Ovary (tissue), 9 donors: Measurements from ENCODE around the gene YY1. TPM values are rescaled to one million over a fixed set of nuclear protein-coding genes. Genes with fewer than 3 reads are reported as not detected.
"Not testable (repeated sequence)": the region's sequence is repeated elsewhere in the genome, so short reads cannot be mapped to it uniquely, and the experiment has no call there.

Experiments
- DNase-seq, 5 donors: peaks; one replicate each; pipeline ENCODE4 v3.0.0-alpha.2; 2019 to 2020
- H3K27ac ChIP-seq, 2 donors: fragments of 200-600 bp; one replicate each; pipeline versions ENCODE4 v1.5.1 to v1.8.0; 2019 to 2022
- H3K27me3 ChIP-seq: fragments of 200-600 bp; one replicate; pipeline ENCODE4 v1.8.0; 2022
- H3K36me3 ChIP-seq: fragments of 200-600 bp; sonication (generic); one replicate; pipeline ENCODE4 v1.5.1; 2019
- H3K4me1 ChIP-seq: one replicate; pipeline ENCODE4 v1.8.1; 2013; ENCODE audit warnings: mild to moderate bottlenecking, moderate library complexity; ENCODE audit not compliant: insufficient read depth
- H3K4me3 ChIP-seq: fragments of 200-600 bp; sonication (generic); one replicate; pipeline ENCODE4 v1.5.1; 2017
- H3K9me3 ChIP-seq, 2 donors: fragments of 200-600 bp in 1 of 2; sonication (generic) in 1 of 2; one replicate each; pipeline versions ENCODE4 v1.5.1 to v1.8.1; 2013 to 2019; ENCODE audit warnings: mild to moderate bottlenecking in 1 of 2, moderate library complexity in 1 of 2
- EP300 ChIP-seq: sonication (generic); formaldehyde crosslinking; IDR thresholded peaks from one replicate; pipeline ENCODE4 v1.6.1; 2017; ENCODE audit warnings: antibody characterized with exemption
- POLR2A ChIP-seq: fragments of 450-650 bp; IDR thresholded peaks from one replicate; pipeline ENCODE4 v1.6.1; 2017; ENCODE audit warnings: antibody characterized with exemption, mild to moderate bottlenecking, moderate library complexity
- WGBS, 3 donors: extraction: QIAGEN DNeasy Blood & Tissue Kit in 1 of 3; methylation state at CpG; one replicate each; pipeline versions ENCODE4 v1.1.5 to v1.1.7; 2013 to 2017; 5-methylcytosine and 5-hydroxymethylcytosine counted together
- intact Hi-C, 4 donors: fragments of 100-400 bp; cut with DNase I; formaldehyde crosslinking; loops; one replicate each; pipeline versions ENCODE4 v1.11.0 to v1.15.1; 2022 to 2023
- polyA plus RNA-seq, 2 donors: library from polyadenylated mRNA; stranded (reverse); fragments of 200-250 nt in 1 of 2; fragments of 350-450 nt in 1 of 2; fragmentation: Illumina TruSeq in 1 of 2; extraction: RNeasy Lipid Tissue Mini Kit (QIAGEN cat#74804) in 1 of 2; gene quantifications; one replicate each; pipeline ENCODE4 v1.2.3, GENCODE V29; 2013 to 2014
- total RNA-seq, 7 donors: library from RNA; depleted of rRNA in 2 of 7; stranded (reverse); fragments of >200 nt in 2 of 7; fragmentation: NEBNext Ultra II Directional in 3 of 7; extraction: Animal tissue kit (Norgen Biotek cat#: 25700) in 3 of 7; gene quantifications; one replicate each; pipeline versions ENCODE4 v1.1.0 to v1.2.4, GENCODE V29; 2016 to 2023
- TF ChIP-seq, protein P1 (sequence below), 3 donors: fragments of 450-650 bp in 2 of 3; fragments of 200-600 bp in 1 of 3; IDR thresholded peaks; one replicate each; pipeline versions ENCODE4 v1.5.1 to v1.8.0; 2016 to 2022; ENCODE audit warnings: antibody characterized with exemption in 3 of 3, mild to moderate bottlenecking in 1 of 3
- donor health status: DM: no; HTN: no; CAD: no; lungs with moderate emphysema.
- donor health status: DM: no; HTN: no; CAD: no.
- donor health status: Bipolar disorder and iron deficiency.
- donor health status: DM: yes; HTN: yes; CAD: no.
- donor health status: DM: no; HTN: no; CAD: no.
- donor health status: DM: yes; HTN: yes; CAD: no.

YY1 gene
- total and polyA plus RNA-seq, 9 donors = 24.1 to 75.8 (median 58.1) TPM

DNA sequence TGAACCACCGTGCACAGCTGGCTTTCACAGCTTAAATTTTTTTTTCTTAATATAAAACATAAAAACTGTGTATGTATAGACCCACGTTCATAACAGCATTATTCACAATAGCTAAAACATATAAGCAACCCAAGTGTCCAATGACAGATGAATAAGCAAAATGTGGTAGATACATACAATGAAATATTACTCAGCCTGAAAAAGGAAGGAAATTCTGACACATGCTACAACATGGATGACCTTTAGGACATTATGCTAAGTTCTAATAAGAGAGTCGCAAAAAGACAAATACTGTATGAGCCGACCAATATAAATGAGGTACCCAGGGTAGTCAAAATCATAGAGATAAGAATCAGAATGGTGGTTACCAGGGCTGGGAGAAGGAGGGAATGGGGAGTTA, 13.8 kb upstream of the YY1 start:
- intact Hi-C loops = no loop called here
- TF ChIP-seq EP300 = no peak
- TF ChIP-seq, protein P1, sequence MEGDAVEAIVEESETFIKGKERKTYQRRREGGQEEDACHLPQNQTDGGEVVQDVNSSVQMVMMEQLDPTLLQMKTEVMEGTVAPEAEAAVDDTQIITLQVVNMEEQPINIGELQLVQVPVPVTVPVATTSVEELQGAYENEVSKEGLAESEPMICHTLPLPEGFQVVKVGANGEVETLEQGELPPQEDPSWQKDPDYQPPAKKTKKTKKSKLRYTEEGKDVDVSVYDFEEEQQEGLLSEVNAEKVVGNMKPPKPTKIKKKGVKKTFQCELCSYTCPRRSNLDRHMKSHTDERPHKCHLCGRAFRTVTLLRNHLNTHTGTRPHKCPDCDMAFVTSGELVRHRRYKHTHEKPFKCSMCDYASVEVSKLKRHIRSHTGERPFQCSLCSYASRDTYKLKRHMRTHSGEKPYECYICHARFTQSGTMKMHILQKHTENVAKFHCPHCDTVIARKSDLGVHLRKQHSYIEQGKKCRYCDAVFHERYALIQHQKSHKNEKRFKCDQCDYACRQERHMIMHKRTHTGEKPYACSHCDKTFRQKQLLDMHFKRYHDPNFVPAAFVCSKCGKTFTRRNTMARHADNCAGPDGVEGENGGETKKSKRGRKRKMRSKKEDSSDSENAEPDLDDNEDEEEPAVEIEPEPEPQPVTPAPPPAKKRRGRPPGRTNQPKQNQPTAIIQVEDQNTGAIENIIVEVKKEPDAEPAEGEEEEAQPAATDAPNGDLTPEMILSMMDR (IDR thresholded peaks at IDR 0.05) = no peak
- TF ChIP-seq POLR2A = no peak
- Histone ChIP-seq H3K4me3 (no peak overlapping the region), H3K27ac (no peak overlapping the region), H3K4me1 (peaks cover 5% of the 10 kb centered on the region), H3K9me3 (no peaks in the 10 kb centered on the region), H3K36me3 (no peaks in the 10 kb centered on the region), H3K27me3 (no peaks in the 10 kb centered on the region)
- 89 to 94% (median 92%) methylated on average over 4 of the region's 4 CpGs for WGBS, 3 donors
- no peak for DNase-seq

DNA sequence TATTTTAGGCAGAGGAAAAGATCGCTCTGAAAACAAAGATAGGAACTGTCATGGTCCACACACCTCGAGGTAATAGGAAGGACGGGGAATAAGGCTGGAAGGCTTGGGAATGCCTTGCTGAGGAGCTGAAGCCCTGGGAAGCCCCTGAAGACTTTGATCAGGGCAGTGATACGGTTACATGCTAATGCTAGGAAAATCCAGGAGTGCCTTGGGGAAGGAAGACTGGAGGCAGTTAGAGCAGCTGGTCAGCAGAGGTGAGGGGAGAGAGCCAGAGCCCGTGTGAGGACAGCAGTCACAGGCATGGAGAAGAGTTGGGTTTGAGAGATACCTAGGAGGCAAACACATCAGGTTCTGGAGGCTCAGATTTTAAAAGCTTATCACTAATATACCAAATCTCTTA, 8.6 kb upstream of the YY1 start:
- Histone ChIP-seq H3K27ac (no peak overlapping the region), H3K4me1 (peaks cover 2% of the 10 kb centered on the region), H3K4me3 (no peak overlapping the region), H3K36me3 (no peaks in the 10 kb centered on the region), H3K9me3 (no peaks in the 10 kb centered on the region), H3K27me3 (no peaks in the 10 kb centered on the region)
- TF ChIP-seq, protein P1 (IDR thresholded peaks at IDR 0.05) = no peak
- WGBS, 3 donors = 78 to 86% (median 82%) methylated on average over 5 of the region's 5 CpGs
- no peak for DNase-seq
- intact Hi-C loops = no loop called here

DNA sequence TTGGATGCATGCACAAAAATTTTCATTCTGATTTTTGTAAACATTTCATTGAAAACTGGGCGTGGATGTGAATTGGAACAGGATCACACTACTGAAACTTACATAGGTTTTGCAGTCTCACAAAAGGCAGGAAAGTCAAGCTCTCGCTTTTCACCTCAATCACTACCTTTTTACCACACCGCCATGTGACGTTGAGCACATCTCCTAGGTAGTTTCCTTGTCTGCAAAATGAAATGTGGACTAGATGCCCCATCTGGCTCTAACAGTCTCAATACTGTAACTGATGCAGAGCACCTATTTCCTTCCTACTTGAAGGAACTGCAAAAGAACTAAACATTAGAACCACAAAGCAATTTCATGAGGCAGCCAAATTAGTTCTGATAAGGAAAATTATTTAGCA, 4.4 kb upstream of the YY1 start:
- no peaks in the 10 kb centered on the region for H3K36me3 ChIP-seq
- no peaks in the 10 kb centered on the region for H3K9me3 ChIP-seq
- no peak for DNase-seq
- intact Hi-C loops = no loop called here
- no peak for TF ChIP-seq POLR2A
- no peak for TF ChIP-seq EP300
- TF ChIP-seq, protein P1 (IDR thresholded peaks at IDR 0.05) = no peak
- no peaks in the 10 kb centered on the region for H3K27me3 ChIP-seq
- H3K4me1 ChIP-seq = peaks cover 4% of the 10 kb centered on the region
- no peak overlapping the region for H3K27ac ChIP-seq
- WGBS, 3 donors = 77 to 79% (median 77%) methylated on average over 4 of the region's 4 CpGs
- no peak overlapping the region for H3K4me3 ChIP-seq

DNA sequence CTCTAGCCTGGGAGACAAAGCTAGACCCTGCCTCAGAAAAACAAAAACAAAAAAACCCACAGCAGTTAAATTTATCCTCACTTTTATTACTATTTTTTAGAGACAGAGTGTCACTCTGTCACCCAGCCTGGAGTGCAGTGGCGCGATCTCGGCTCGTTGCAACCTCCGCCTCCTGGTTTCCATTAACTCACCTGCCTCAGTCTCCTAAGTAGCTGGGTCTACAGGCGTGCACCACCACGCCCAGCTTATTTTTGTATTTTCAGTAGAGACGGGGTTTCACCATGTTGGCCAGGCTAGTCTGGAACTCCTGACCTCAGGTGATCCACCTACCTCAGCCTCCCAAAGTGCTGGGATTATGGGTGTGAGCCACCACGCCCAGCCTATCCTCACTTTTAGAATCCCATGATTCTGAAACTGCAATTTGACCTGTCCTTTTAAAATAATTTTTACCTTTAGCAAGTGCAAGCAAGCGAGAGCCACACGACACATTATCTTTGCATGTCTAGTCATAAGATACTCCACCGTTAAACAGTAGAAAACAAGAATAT, 2.6 kb upstream of the YY1 start:
- not testable (repeated sequence) for H3K4me3 ChIP-seq, H3K27me3 ChIP-seq, H3K4me1 ChIP-seq, H3K9me3 ChIP-seq, DNase-seq, H3K27ac ChIP-seq, H3K36me3 ChIP-seq
- WGBS, 3 donors = 80 to 86% (median 83%) methylated on average over 12 of the region's 12 CpGs
- intact Hi-C loops = loop anchor here in 1 of 4 donors (5.0 kb wide), 1 partner anchor 141 kb away; the partner anchor contains the start of gene WDR25

DNA sequence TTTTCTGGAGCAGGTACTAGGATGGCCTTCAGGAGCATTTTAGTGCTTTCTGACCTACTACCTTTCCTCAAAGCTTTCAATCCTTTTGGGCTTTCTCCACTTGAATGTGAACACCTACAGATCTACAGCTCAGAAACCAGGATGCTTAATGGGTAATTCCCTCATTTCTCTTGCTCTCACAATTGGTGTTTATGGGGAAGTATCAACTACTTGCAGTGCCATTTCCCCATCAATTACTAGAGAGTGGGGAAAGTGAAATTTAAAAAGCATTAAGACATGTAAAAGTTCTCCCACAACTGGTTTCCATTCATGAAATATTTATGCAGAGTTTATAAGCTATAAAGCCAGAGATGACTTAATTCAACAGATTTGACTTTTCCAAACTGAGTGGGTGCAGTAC, 2.1 kb upstream of the YY1 start:
- TF ChIP-seq EP300 (no peak), POLR2A (no peak)
- TF ChIP-seq, protein P1 (IDR thresholded peaks at IDR 0.05) = no peak
- H3K27ac ChIP-seq = no peak overlapping the region
- DNase-seq = no peak
- intact Hi-C loops = loop anchor here in 1 of 4 donors (5.0 kb wide), 1 partner anchor 140 kb away; the partner anchor contains the start of gene WDR25
- no peaks in the 10 kb centered on the region for H3K9me3 ChIP-seq
- no peaks in the 10 kb centered on the region for H3K36me3 ChIP-seq
- H3K27me3 ChIP-seq = no peaks in the 10 kb centered on the region
- H3K4me3 ChIP-seq = no peak overlapping the region
- H3K4me1 ChIP-seq = peaks cover 6% of the 10 kb centered on the region
